SK-N-SH (cell line): ENCODE results near the gene ADCY9. TPM values are rescaled to one million over a fixed set of nuclear protein-coding genes. Genes with fewer than 3 reads are reported as not detected.

ENCODE experiments used
- CTCF ChIA-PET: fragments of 300-600, 350-600 bp; formaldehyde crosslinking; extraction: SDS; loops from one replicate; lab custom pipeline; 2021; lab: Yijun Ruan, JAX
- POLR2A ChIA-PET: fragments of 350-600 bp; sonication (Branson Sonifier 250); formaldehyde crosslinking; extraction: SDS; loops from one replicate; lab custom pipeline; 2020; ENCODE audit warnings: antibody characterized with exemption, inconsistent platforms; lab: Yijun Ruan, JAX
- DNase-seq: peaks from one replicate; pipeline ENCODE4 v3.0.0; 2012
- H2AFZ ChIP-seq: fragments of 200-600 bp; sonication (generic); 2 replicates; pipeline ENCODE4 v1.8.1; 2016; ENCODE audit warnings: antibody characterized with exemption, mild to moderate bottlenecking, low read depth
- H3F3A ChIP-seq: fragments of 200-600 bp; sonication (generic); replicated peaks from 2 replicates; pipeline ENCODE3; 2016; ENCODE audit warnings: antibody characterized with exemption, mild to moderate bottlenecking; ENCODE audit not compliant: insufficient read depth
- H3K27ac ChIP-seq, 2 experiments: fragments of 200-500 bp in 1 of 2; fragments of 200-600 bp in 1 of 2; sonication (Bioruptor generic) in 1 of 2; sonication (generic), shearing (Covaris generic) in 1 of 2; 2 replicates each; pipeline versions ENCODE4 v1.5.1 to v1.6.1; 2014 to 2016; ENCODE audit warnings: low read depth in 2 of 2, inconsistent platforms in 1 of 2, low read length in 1 of 2, mild to moderate bottlenecking in 1 of 2, mixed read lengths in 1 of 2
- H3K27me3 ChIP-seq: fragments of 200-600 bp; sonication (generic), shearing (Covaris generic); 2 replicates; pipeline ENCODE4 v1.6.1; 2016; ENCODE audit warnings: mixed run types; ENCODE audit not compliant: insufficient read depth
- H3K36me3 ChIP-seq, 2 experiments: fragments of 200-500 bp in 1 of 2; fragments of 200-600 bp in 1 of 2; sonication (Bioruptor generic) in 1 of 2; sonication (generic) in 1 of 2; replicated peaks in 1 of 2; 2 replicates each; pipeline versions ENCODE3 to v1.5.1; 2014 to 2016; ENCODE audit warnings: low read length in 1 of 2, mild to moderate bottlenecking in 1 of 2; ENCODE audit not compliant: insufficient read depth in 2 of 2, control insufficient read depth in 1 of 2
- H3K4me1 ChIP-seq, 2 experiments: fragments of 200-500 bp in 1 of 2; fragments of 200-600 bp in 1 of 2; sonication (Bioruptor generic) in 1 of 2; sonication (generic), shearing (Covaris generic) in 1 of 2; 2 replicates each; pipeline versions ENCODE4 v1.5.1 to v1.6.1; 2014 to 2016; ENCODE audit warnings: low read depth in 1 of 2, low read length in 1 of 2, mixed run types in 1 of 2; ENCODE audit not compliant: insufficient read depth in 2 of 2, control insufficient read depth in 1 of 2
- H3K4me2 ChIP-seq: fragments of 200-600 bp; sonication (generic), shearing (Covaris generic); 2 replicates; pipeline ENCODE4 v1.6.1; 2017; ENCODE audit warnings: mixed run types
- H3K4me3 ChIP-seq, 2 experiments: fragments of 200-500 bp in 1 of 2; fragments of 200-600 bp in 1 of 2; sonication (Bioruptor generic) in 1 of 2; sonication (generic), shearing (Covaris generic) in 1 of 2; 2 replicates each; pipeline versions ENCODE4 v1.5.1 to v1.8.1; 2014 to 2016; ENCODE audit warnings: low read depth in 2 of 2, inconsistent platforms in 1 of 2, low read length in 1 of 2, mild to moderate bottlenecking in 1 of 2, mixed read lengths in 1 of 2, moderate library complexity in 1 of 2
- H3K79me2 ChIP-seq: fragments of 200-600 bp; sonication (generic); 2 replicates; pipeline ENCODE4 v1.8.1; 2017; ENCODE audit warnings: mild to moderate bottlenecking; ENCODE audit not compliant: insufficient read depth
- H3K9ac ChIP-seq: fragments of 200-600 bp; sonication (generic); 2 replicates; pipeline ENCODE4 v1.6.1; 2017; ENCODE audit warnings: mixed run types
- H3K9me2 ChIP-seq: fragments of 200-600 bp; sonication (generic); 2 replicates; pipeline ENCODE4 v1.6.1; 2017; ENCODE audit warnings: mixed run types
- H3K9me3 ChIP-seq: fragments of 200-600 bp; sonication (generic); 2 replicates; pipeline ENCODE4 v1.6.1; 2017; ENCODE audit warnings: mixed run types, mild to moderate bottlenecking, moderate library complexity
- H4K20me1 ChIP-seq: fragments of 200-600 bp; sonication (generic); 2 replicates; pipeline ENCODE4 v1.6.1; 2017; ENCODE audit warnings: mild to moderate bottlenecking, mixed run types; ENCODE audit not compliant: insufficient read depth
- ELF1 ChIP-seq: IDR thresholded peaks from 2 replicates; pipeline ENCODE4 v1.4.0; 2012
- EP300 ChIP-seq, 2 experiments: IDR thresholded peaks; 2 replicates each; pipeline versions ENCODE4 v1.4.0 to v1.6.1; 2012; ENCODE audit warnings: borderline replicate concordance in 1 of 2, low read depth in 1 of 2, low read length in 1 of 2
- FOSL2 ChIP-seq: IDR thresholded peaks from 2 replicates; pipeline ENCODE4 v1.4.0; 2012; ENCODE audit warnings: low read depth, mild to moderate bottlenecking, moderate library complexity, borderline replicate concordance
- GABPA ChIP-seq: IDR thresholded peaks from 2 replicates; pipeline ENCODE4 v1.4.0; 2012; ENCODE audit warnings: low read depth, mild to moderate bottlenecking
- JUND ChIP-seq: IDR thresholded peaks from 2 replicates; pipeline ENCODE4 v1.4.0; 2012
- MEF2A ChIP-seq: IDR thresholded peaks from 2 replicates; pipeline ENCODE4 v1.4.0; 2012; ENCODE audit warnings: low read depth, borderline replicate concordance
- MXI1 ChIP-seq: IDR thresholded peaks from 2 replicates; pipeline ENCODE4 v1.6.1; 2012; ENCODE audit warnings: mild to moderate bottlenecking, low read depth, low read length, improper control_type of control experiment
- NRF1 ChIP-seq: IDR thresholded peaks from 2 replicates; pipeline ENCODE4 v1.6.1; 2012; ENCODE audit warnings: low read depth, mild to moderate bottlenecking, low read length
- POLR2AphosphoS5 ChIP-seq: IDR thresholded peaks from 2 replicates; pipeline ENCODE4 v1.6.1; 2012; ENCODE audit warnings: low read depth, low read length
- RFX5 ChIP-seq: IDR thresholded peaks from 2 replicates; pipeline ENCODE4 v1.6.1; 2012; ENCODE audit warnings: mild to moderate bottlenecking, improper control_type of control experiment, low read length
- RXRA ChIP-seq: IDR thresholded peaks from 2 replicates; pipeline ENCODE4 v1.4.0; 2012; ENCODE audit warnings: low read depth, mild to moderate bottlenecking, borderline replicate concordance
- SIN3A ChIP-seq: IDR thresholded peaks from 2 replicates; pipeline ENCODE4 v1.6.1; 2012; ENCODE audit warnings: low read depth, mild to moderate bottlenecking, low read length, moderate library complexity, borderline replicate concordance
- SMC3 ChIP-seq: IDR thresholded peaks from 2 replicates; pipeline ENCODE4 v1.6.1; 2012; ENCODE audit warnings: low read depth, low read length, improper control_type of control experiment
- TAF1 ChIP-seq: IDR thresholded peaks from 2 replicates; pipeline ENCODE4 v1.6.1; 2012; ENCODE audit warnings: low read depth, mild to moderate bottlenecking, low read length, moderate library complexity, borderline replicate concordance
- TCF12 ChIP-seq: IDR thresholded peaks from 2 replicates; pipeline ENCODE4 v1.4.0; 2012
- USF2 ChIP-seq: fragments of 150-350 bp; IDR thresholded peaks from 2 replicates; pipeline ENCODE4 v1.6.1; 2017; ENCODE audit warnings: antibody characterized with exemption, low read length, low read depth, borderline replicate concordance
- WGBS: methylation state at CpG from one replicate; pipeline ENCODE4 v1.1.6; 2017; ENCODE audit warnings: low lambda C conversion rate; 5-methylcytosine and 5-hydroxymethylcytosine counted together
- polyA plus RNA-seq, 3 experiments: library from polyadenylated mRNA; depleted of rRNA; stranded (reverse); fragments of >200 nt; gene quantifications; 2 replicates each; pipeline ENCODE4 v1.2.3, GENCODE V29; 2012
- TF ChIP-seq, protein P1 (sequence below): fragments of 150-350 bp; IDR thresholded peaks from 2 replicates; pipeline ENCODE4 v1.6.1; 2016; ENCODE audit warnings: mild to moderate bottlenecking, low read depth, low read length
- TF ChIP-seq, protein P2 (sequence below): IDR thresholded peaks from 2 replicates; pipeline ENCODE4 v1.6.1; 2012; ENCODE audit warnings: mild to moderate bottlenecking, low read depth, low read length, moderate library complexity

ADCY9 gene
- polyA plus RNA-seq, 1 of the 3 experiments (the other 2 are of a cell fraction) = 5.2 TPM

DNA sequence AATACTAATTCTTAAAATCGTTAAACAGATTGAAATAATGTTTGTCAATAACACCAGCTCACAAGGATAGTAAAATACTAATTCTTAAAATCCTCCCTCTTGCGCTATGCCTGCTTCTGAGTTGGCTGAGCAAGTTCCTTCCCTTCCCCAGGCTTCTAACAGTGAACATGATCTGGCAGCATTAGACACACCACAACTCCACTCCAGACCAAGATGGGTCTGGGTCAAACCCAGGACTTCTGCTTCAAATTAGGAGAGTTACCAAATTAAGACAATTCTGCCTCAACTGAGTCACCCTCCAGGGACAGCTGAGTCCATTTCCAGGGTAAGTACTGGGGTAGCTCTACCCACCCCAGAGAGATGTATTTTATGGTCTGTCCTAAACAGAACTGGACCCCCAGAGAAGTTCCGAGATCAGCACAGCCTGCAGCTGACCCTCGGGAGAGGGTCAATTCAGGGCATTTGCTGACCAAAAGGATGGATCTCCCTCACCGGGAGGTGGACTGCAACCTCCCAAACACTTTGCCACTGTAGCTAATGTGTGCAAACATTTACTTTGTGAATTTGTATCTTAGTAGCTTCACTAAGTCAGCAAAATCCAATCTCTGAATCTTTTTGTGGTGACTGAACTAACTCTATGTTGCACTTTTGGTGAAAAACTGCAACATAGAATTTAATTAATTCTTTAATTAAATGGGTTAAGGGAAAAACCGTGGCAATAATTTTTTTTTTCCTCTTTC, 48.8 kb downstream of the ADCY9 start (continued):
- TF ChIP-seq MXI1 (no peak), TCF12 (no peak)

DNA sequence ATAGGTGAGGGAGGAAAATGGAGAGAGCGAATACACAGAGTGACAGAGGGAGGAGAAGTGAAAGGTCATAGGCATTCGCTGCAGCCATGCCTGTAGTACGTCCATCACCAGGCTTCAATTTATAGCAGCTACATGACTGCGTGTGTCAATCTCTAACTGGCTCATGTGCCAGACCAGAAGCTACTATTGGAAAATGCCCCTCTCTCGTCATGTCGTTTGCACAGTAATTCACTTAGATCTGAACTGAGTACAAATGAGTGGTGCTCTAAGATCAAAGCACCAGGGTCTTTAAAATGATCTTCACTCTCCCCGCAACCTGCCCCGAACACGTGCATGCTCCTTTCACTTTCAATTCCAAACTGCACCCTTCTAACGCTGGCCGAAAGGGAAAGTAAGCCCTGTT, 51.3 kb downstream of the ADCY9 start:
- H3K27me3 ChIP-seq = no peaks in the 10 kb centered on the region
- POLR2A ChIA-PET = no interaction called here
- no peak overlapping the region for H2AFZ ChIP-seq
- DNase-seq = no peak
- no peaks in the 10 kb centered on the region for H3K9me2 ChIP-seq
- no peak overlapping the region for H3K4me2 ChIP-seq
- 80% methylated on average over 10 of the region's 11 CpGs for WGBS
- H3K4me1 ChIP-seq = peaks cover 0 to 5% of the 10 kb centered on the region in 2 experiments; a peak in 1 of 4 replicates
- H3F3A ChIP-seq = peaks cover 4% of the 10 kb centered on the region
- no peaks in the 10 kb centered on the region for H3K79me2 ChIP-seq
- H3K36me3 ChIP-seq = no peaks in the 10 kb centered on the region
- H3K9ac ChIP-seq = no peak overlapping the region
- no peaks in the 10 kb centered on the region for H4K20me1 ChIP-seq
- no peaks in the 10 kb centered on the region for H3K9me3 ChIP-seq
- no peak overlapping the region for H3K27ac ChIP-seq
- no peak for TF ChIP-seq FOSL2
- no peak for TF ChIP-seq EP300 (IDR thresholded peaks at IDR 0.05; ENCODE audit: borderline replicate concordance in 1 of 2, low read depth in 1 of 2, low read length in 1 of 2)
- TF ChIP-seq SMC3 = no peak
- no peak for TF ChIP-seq TCF12
- no peak for TF ChIP-seq TAF1
- no peak for TF ChIP-seq GABPA
- TF ChIP-seq POLR2AphosphoS5 = no peak
- no peak for TF ChIP-seq NRF1
- no peak for TF ChIP-seq ELF1
- TF ChIP-seq SIN3A = no peak
- TF ChIP-seq JUND = no peak
- TF ChIP-seq RFX5 = no peak
- TF ChIP-seq USF2 = no peak
- TF ChIP-seq, protein P1, sequence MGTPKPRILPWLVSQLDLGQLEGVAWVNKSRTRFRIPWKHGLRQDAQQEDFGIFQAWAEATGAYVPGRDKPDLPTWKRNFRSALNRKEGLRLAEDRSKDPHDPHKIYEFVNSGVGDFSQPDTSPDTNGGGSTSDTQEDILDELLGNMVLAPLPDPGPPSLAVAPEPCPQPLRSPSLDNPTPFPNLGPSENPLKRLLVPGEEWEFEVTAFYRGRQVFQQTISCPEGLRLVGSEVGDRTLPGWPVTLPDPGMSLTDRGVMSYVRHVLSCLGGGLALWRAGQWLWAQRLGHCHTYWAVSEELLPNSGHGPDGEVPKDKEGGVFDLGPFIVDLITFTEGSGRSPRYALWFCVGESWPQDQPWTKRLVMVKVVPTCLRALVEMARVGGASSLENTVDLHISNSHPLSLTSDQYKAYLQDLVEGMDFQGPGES = no peak
- no peak for TF ChIP-seq RXRA
- TF ChIP-seq, protein P2, sequence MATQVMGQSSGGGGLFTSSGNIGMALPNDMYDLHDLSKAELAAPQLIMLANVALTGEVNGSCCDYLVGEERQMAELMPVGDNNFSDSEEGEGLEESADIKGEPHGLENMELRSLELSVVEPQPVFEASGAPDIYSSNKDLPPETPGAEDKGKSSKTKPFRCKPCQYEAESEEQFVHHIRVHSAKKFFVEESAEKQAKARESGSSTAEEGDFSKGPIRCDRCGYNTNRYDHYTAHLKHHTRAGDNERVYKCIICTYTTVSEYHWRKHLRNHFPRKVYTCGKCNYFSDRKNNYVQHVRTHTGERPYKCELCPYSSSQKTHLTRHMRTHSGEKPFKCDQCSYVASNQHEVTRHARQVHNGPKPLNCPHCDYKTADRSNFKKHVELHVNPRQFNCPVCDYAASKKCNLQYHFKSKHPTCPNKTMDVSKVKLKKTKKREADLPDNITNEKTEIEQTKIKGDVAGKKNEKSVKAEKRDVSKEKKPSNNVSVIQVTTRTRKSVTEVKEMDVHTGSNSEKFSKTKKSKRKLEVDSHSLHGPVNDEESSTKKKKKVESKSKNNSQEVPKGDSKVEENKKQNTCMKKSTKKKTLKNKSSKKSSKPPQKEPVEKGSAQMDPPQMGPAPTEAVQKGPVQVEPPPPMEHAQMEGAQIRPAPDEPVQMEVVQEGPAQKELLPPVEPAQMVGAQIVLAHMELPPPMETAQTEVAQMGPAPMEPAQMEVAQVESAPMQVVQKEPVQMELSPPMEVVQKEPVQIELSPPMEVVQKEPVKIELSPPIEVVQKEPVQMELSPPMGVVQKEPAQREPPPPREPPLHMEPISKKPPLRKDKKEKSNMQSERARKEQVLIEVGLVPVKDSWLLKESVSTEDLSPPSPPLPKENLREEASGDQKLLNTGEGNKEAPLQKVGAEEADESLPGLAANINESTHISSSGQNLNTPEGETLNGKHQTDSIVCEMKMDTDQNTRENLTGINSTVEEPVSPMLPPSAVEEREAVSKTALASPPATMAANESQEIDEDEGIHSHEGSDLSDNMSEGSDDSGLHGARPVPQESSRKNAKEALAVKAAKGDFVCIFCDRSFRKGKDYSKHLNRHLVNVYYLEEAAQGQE = no peak
- no peak for TF ChIP-seq MEF2A
- TF ChIP-seq, all 33 proteins: peak for 0
- CTCF ChIA-PET = no interaction called here
- no peak overlapping the region for H3K4me3 ChIP-seq
